Ishikawa (cell line): Measurements from ENCODE around the gene TRIO.

ENCODE experiments used
- CEBPB ChIP-seq: IDR thresholded peaks from 2 replicates; pipeline ENCODE4 v1.6.1; 2012
- CREB1 ChIP-seq: IDR thresholded peaks from 2 replicates; pipeline ENCODE4 v1.6.1; 2012; ENCODE audit warnings: low read depth
- EGR1 ChIP-seq: IDR thresholded peaks from 2 replicates; pipeline ENCODE4 v1.6.1; 2012
- EP300 ChIP-seq: IDR thresholded peaks from 2 replicates; pipeline ENCODE4 v1.6.1; 2012; ENCODE audit warnings: borderline replicate concordance
- FOXM1 ChIP-seq: IDR thresholded peaks from 2 replicates; pipeline ENCODE4 v1.6.1; 2012; ENCODE audit warnings: low read depth, borderline replicate concordance
- MAX ChIP-seq: IDR thresholded peaks from 2 replicates; pipeline ENCODE4 v1.6.1; 2012
- NFIC ChIP-seq: IDR thresholded peaks from 2 replicates; pipeline ENCODE4 v1.6.1; 2012
- RAD21 ChIP-seq: IDR thresholded peaks from 2 replicates; pipeline ENCODE4 v1.6.1; 2012; ENCODE audit warnings: low read depth
- REST ChIP-seq: IDR thresholded peaks from 2 replicates; pipeline ENCODE4 v1.6.1; 2012; ENCODE audit warnings: low read depth, mild to moderate bottlenecking
- TAF1 ChIP-seq: IDR thresholded peaks from 2 replicates; pipeline ENCODE4 v1.6.1; 2012; ENCODE audit warnings: low read depth, mild to moderate bottlenecking
- TCF12 ChIP-seq: IDR thresholded peaks from 2 replicates; pipeline ENCODE4 v1.6.1; 2012; ENCODE audit warnings: low read depth
- TEAD4 ChIP-seq: IDR thresholded peaks from 2 replicates; pipeline ENCODE4 v1.6.1; 2012
- USF1 ChIP-seq: IDR thresholded peaks from 2 replicates; pipeline ENCODE4 v1.6.1; 2012
- YY1 ChIP-seq: IDR thresholded peaks from 2 replicates; pipeline ENCODE4 v1.6.1; 2012; ENCODE audit warnings: low read depth
- ZBTB7A ChIP-seq: IDR thresholded peaks from 2 replicates; pipeline ENCODE4 v1.6.1; 2012; ENCODE audit warnings: low read depth

The TRIO gene

GRCh38 chr5:14442536-14442935 lies 299.4 kb downstream of the TRIO start:
- TF ChIP-seq EP300 (no peak), YY1 (no peak), TCF12 (no peak), EGR1 (no peak), TEAD4 (no peak), FOXM1 (no peak), ZBTB7A (no peak), RAD21 (no peak), NFIC (no peak), MAX (no peak), TAF1 (no peak), USF1 (no peak), REST (no peak), CREB1 (no peak), CEBPB (no peak)

GRCh38 chr5:14443671-14444093 lies 300.5 kb downstream of the TRIO start:
- no peak for TF ChIP-seq USF1
- TF ChIP-seq REST = no peak
- TF ChIP-seq CEBPB = no peak
- no peak for TF ChIP-seq TEAD4
- no peak for TF ChIP-seq FOXM1
- no peak for TF ChIP-seq MAX
- no peak for TF ChIP-seq RAD21
- TF ChIP-seq EGR1 = no peak
- no peak for TF ChIP-seq YY1
- no peak for TF ChIP-seq EP300

GRCh38 chr5:14444161-14444560 lies 301.0 kb downstream of the TRIO start:
- TF ChIP-seq TEAD4 = no peak
- TF ChIP-seq YY1 = no peak
- TF ChIP-seq REST = no peak
- no peak for TF ChIP-seq CREB1
- no peak for TF ChIP-seq MAX
- TF ChIP-seq RAD21 = no peak
- no peak for TF ChIP-seq EGR1
- no peak for TF ChIP-seq EP300
- no peak for TF ChIP-seq TAF1
- TF ChIP-seq CEBPB = no peak
- TF ChIP-seq NFIC = no peak

GRCh38 chr5:14445013-14445412 lies 301.9 kb downstream of the TRIO start:
- TF ChIP-seq ZBTB7A (no peak), CEBPB (no peak), MAX (no peak), CREB1 (no peak), RAD21 (no peak), REST (no peak), EGR1 (no peak), USF1 (no peak), TAF1 (no peak)
